GM23338 (cell line): ENCODE data around the gene CD99L2.

Source experiments
- CREB1 ChIP-seq: fragments of 250-450 bp; sonication (Bioruptor Pico); IDR thresholded peaks from 2 replicates; pipeline ENCODE4 v1.5.0; 2020; ENCODE audit warnings: low read depth, mild to moderate bottlenecking, moderate library complexity
- EZH2 ChIP-seq: fragments of 200-600 bp; sonication (generic); IDR thresholded peaks from one replicate; pipeline ENCODE4 v1.8.0; 2017; ENCODE audit warnings: antibody characterized with exemption, mild to moderate bottlenecking, low read depth; ENCODE audit not compliant: unreplicated experiment
- EZH2phosphoT487 ChIP-seq: fragments of 200-600 bp; sonication (generic); IDR thresholded peaks from one replicate; pipeline ENCODE4 v1.8.1; 2018; ENCODE audit warnings: antibody characterized with exemption; ENCODE audit not compliant: unreplicated experiment
- JUNB ChIP-seq: IDR thresholded peaks from one replicate; pipeline ENCODE4 v1.6.1; 2016; ENCODE audit warnings: antibody characterized with exemption; ENCODE audit not compliant: unreplicated experiment
- POLR2AphosphoS5 ChIP-seq: IDR thresholded peaks from 2 replicates; pipeline ENCODE4 v1.6.1; 2016; ENCODE audit warnings: antibody characterized with exemption, low read depth
- STAT1 ChIP-seq: IDR thresholded peaks from one replicate; pipeline ENCODE4 v1.6.1; 2016; ENCODE audit warnings: antibody characterized with exemption; ENCODE audit not compliant: unreplicated experiment
- ZNF331 ChIP-seq: fragments of 250-450 bp; sonication (Bioruptor Pico); IDR thresholded peaks from 2 replicates; pipeline ENCODE4 v1.5.0; 2020; ENCODE audit warnings: low read depth, mild to moderate bottlenecking, moderate library complexity
- TF ChIP-seq, protein P1 (sequence below), 2 experiments: fragments of 200-600 bp in 1 of 2; sonication (generic) in 1 of 2; conservative IDR thresholded peaks; 2 replicates each; pipeline versions ENCODE4 v1.5.1 to v1.6.1; 2016 to 2017; ENCODE audit warnings: antibody characterized with exemption in 2 of 2, low read depth in 2 of 2, mild to moderate bottlenecking in 2 of 2, moderate library complexity in 1 of 2

GRCh38 chrX:150940844-150941495 lies 42.5 kb upstream of the CD99L2 start:
- TF ChIP-seq ZNF331 (CRISPR knock-in tag) = no peak
- TF ChIP-seq EZH2phosphoT487 = no peak
- TF ChIP-seq, protein P1, sequence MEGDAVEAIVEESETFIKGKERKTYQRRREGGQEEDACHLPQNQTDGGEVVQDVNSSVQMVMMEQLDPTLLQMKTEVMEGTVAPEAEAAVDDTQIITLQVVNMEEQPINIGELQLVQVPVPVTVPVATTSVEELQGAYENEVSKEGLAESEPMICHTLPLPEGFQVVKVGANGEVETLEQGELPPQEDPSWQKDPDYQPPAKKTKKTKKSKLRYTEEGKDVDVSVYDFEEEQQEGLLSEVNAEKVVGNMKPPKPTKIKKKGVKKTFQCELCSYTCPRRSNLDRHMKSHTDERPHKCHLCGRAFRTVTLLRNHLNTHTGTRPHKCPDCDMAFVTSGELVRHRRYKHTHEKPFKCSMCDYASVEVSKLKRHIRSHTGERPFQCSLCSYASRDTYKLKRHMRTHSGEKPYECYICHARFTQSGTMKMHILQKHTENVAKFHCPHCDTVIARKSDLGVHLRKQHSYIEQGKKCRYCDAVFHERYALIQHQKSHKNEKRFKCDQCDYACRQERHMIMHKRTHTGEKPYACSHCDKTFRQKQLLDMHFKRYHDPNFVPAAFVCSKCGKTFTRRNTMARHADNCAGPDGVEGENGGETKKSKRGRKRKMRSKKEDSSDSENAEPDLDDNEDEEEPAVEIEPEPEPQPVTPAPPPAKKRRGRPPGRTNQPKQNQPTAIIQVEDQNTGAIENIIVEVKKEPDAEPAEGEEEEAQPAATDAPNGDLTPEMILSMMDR (conservative IDR thresholded peaks at IDR 0.05; ENCODE audit: low read depth in 2 of 2) = no peak
- TF ChIP-seq EZH2 = no peak
- no peak for TF ChIP-seq POLR2AphosphoS5
- no peak for TF ChIP-seq JUNB
- TF ChIP-seq CREB1 (CRISPR knock-in tag) = no peak
- no peak for TF ChIP-seq STAT1
